Activated naive CD4-positive, alpha-beta T cell (primary cell): ENCODE measurements around the gene MEMO1.
"Not testable (repeated sequence)": the region's sequence is repeated elsewhere in the genome, so short reads cannot be mapped to it uniquely, and the experiment has no call there.

Experiments used
- DNase-seq, 4 experiments: peaks; one replicate each; lab custom pipeline; 2025; lab: John Stamatoyannopoulos, UW

Gene MEMO1

DNA sequence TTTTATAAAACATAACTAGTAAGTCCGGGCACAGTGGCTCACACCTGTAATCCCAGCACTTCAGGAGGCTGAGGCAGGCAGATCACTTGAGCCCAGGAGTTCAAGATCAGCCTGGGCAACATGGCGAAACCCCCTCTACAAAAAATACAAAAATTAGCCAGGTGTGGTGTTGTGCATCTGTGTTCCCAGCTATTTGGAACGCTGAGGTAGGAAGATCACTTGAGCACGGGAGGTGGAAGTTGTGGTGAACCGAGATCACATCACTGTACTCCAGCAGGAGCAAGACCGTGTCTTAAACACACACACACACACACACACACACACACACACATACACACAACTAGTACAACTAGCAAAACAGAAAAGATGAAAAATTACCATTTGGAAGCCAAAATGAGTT lies 103.3 kb downstream of the MEMO1 start:
- not testable (repeated sequence) for DNase-seq

DNA sequence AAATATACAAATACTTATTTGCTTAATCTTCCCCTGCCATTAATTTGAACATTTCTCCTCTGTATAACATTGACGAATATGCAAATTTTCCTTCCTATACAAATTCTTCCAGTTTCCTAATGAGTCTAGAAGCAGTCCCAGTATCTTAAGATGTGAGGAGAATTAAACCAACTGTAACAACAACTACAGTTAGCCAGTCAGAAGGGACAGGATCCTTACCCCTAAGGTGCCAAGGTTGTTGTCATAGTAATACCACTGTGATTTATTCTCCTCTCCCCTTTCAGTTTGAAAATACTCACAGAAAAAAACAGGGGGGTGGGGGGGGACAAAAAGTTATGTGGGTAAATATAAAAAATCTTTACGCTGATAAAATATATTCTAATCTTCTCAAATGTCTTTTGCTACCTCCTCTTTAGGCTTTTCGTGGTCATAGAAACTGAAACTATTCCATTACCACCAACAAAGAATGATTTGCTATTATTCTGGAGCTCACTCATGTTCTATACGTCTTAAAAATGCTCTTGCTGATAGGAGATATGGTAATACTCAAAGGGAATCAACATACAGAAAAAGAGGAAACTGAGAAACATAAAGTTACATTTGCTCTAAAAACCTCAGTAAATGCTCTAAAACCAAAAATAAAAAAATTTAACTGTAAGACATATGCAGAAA lies 107.6 kb downstream of the MEMO1 start:
- no peak for DNase-seq

DNA sequence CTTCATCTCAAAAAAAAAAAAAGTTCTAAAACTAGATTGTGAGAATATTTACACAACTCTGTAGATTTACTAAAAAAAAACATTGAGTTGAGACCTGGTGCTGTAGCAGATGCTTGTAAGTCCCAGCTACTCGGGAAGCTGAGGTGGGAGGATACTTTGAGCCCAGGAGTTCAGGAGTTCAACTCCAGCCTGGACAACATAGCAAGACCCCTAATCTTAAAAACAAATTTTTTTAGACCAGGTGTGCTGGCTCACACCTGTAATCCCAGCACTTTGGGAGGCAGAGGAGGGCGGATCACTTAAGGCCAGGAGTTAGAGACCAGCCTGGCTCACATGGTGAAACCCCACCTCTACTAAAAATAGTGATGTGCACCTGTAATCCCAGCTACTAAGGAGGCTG lies 108.9 kb downstream of the MEMO1 start:
- DNase-seq = no peak

DNA sequence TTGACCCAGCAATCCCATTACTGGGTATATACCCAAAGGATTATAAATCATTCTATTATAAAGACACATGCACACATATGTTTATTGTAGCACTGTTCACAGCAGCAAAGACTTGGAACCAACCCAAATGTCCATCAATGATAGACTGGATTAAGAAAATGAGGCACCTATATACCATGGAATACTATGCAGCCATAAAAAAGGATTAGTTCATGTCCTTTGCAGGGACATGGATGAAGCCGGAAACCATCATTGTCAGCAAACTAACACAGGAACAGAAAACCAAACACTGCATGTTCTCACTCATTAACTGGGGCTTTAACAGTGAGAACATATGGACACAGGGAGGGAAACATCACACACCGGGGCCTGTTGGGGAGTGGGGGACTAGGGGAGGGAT lies 110.7 kb downstream of the MEMO1 start:
- DNase-seq = not testable (repeated sequence)

DNA sequence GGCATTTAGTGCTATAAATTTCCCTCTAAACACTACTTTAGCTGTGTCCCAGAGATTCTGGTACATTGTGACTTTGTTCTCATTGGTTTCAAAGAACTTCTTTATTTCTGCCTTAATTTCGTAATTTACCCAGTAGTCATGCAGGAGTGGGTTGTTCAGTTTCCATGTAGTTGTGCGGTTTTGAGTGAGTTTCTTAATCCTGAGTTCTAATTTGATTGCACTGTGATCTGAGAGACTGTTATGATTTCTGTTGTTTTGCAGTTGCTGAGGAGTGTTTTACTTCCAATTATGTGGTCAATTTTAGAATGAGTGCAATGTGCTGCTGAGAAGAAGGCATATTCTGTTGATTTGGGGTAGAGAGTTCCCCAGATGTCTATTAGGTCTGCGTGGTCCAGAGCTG lies 112.5 kb downstream of the MEMO1 start:
- not testable (repeated sequence) for DNase-seq

DNA sequence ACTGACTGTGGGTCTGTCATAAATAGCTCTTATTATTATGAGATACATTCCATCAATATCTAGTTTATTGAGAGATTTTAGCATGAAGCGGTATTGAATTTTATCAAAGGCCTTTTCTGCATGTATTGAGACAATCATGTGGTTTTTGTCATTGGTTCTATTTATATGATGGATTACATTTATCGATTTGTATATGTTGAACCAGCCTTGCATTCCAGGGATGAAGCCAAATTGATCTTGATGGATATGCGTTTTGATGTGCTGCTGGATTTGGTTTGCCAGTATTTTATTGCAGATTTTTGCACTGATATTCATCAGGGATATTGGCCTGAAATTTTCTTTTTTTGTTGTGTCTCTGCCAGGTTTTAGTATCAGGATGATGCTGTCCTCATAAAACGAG lies 113.5 kb downstream of the MEMO1 start:
- DNase-seq = not testable (repeated sequence)

DNA sequence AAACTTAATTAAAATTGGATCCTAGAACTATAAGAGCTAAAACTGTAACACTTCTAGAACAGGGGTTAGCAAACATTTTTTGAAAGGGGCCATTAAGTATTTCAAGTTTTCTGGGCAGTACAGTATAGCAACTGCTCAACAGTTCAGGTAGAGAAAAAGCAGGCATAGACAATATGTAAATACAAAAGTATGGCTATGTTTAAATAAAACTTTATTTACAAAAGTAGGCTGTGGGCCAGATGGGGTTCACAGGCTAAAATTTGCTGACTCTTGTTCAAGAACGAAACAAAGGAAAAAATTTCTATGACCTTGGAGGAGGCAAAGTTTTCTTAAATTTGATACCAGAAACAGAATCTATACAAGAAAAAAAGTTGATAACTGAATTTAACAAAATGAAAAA lies 114.5 kb downstream of the MEMO1 start:
- DNase-seq = no peak

DNA sequence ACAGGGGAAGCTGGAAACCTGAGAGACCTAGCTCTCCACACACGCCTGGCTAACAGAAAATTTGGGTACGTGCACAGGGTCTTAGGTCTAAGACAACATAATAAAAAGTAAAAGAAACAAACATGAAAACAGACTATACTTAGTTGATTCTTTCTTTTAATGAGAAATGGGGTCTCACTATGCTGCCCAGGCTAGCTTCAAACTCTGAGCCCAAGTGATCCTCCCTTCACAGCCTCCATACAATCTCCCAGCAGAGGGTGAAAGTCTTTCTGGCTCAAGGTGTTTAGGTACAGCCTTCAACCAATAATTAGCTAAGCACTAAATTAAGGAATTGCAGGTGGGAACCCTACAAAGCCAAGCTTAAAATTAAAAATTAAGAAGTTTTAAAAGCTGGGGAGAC lies 116.2 kb downstream of the MEMO1 start:
- DNase-seq = no peak

DNA sequence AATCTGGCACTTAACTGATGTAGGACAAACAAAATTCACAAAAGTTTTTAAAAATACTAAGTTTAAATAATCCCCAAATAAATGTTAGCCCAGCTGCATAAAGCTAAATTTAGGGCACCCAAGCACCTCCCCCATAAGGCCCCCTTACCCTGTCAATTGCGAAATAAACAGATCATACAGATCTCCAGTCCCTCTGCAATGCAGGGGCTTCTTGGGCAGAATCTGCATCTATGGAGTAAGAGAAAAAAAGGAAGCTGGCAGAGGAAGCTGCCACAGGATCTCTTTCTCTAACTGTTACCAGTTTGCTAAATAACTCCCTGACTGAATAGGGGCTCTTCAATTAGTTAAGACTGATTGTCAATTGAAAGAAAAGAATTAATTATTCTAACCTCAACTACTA lies 117.7 kb downstream of the MEMO1 start:
- DNase-seq = no peak

DNA sequence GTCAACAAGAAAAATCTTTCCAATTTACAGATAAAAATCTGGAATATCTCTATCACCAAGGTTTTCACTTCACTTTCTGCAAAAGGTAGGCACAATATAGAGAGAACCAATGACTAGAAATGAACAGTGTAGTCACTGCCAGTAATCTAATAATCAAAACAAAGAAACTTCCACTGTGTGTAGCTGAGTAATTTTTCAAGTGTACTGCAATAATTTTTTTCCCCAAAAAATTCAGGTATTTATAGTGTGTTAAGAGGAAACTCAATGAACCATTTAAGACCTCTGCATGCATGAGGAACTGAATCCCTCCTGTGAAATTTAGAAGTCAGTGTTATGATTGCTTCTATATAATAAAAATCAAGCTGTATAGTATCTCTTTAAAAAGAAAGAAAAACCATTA lies 121.8 kb downstream of the MEMO1 start:
- no peak for DNase-seq

DNA sequence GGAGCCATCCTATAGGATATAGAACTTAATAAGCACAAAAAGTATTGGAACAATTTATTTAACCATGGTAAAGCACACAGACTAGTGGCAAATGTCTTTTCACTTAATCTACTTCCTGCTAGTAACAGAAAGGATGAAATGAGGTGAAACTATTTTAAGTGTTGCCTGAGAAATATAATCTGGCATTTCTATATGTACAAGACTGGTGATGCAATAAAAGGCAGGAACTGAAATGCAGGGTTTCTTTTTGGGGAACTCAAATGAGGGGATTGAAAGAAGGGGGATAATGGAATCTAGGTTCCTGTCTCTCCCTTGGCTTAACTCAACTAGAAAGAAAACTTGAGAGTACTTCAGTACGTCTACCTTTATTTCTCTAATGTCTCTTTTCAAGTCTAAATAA lies 122.3 kb downstream of the MEMO1 start:
- DNase-seq = no peak

DNA sequence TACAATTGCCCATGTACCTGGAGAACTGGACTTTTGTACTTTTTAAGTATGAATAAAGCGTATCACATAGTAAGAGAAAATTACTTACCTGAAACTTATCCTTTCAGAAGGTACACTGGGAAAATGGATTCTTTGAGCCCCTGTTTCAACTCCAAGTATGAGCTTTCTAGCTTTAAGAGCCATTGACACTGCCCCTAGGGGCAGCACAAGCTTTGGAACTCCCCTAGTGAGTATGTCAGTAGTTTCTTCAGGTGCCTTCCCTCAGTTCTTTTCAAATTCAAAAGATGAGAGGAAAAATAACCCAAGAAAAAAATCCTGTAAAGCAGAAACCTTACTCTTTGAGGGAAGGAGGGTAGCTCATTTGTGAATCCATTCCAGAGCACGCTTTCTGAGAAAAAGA lies 124.1 kb downstream of the MEMO1 start:
- DNase-seq = no peak

DNA sequence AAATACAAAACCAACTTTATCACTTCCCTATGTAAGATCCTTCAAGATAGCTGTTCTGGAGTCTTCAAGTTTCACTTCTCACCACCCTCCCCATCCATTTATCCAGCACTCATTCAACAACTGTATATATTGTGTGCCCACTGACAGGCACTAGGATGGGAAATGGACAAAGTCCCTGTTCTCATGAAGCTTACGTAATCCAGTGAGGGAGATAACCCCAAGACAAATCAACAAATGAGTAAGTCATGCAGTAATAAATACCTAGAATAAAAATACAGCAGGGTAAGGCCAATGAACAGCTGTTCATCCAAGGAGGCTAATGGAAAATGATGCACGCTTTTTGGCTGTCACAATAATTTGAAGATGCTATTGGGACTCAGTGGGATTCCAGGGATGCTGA lies 133.8 kb downstream of the MEMO1 start:
- DNase-seq = no peak

DNA sequence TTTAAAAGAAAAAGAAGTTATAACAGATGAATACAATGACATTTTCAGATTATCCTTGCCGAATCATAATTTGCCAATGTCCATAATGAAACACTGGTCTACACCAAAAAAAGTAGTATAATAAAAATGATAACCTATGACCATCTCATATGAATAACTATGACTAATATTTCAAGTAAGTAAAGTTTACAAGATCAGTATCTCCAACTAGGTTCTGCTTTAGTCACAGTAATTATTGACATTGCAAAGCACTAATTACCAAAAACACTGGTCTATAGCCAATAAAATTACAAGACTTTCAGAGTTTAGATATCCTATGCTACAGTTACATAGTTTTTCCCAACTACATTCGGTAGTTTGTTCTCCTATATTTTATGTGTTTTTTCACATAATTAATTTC lies 136.7 kb downstream of the MEMO1 start:
- no peak for DNase-seq

DNA sequence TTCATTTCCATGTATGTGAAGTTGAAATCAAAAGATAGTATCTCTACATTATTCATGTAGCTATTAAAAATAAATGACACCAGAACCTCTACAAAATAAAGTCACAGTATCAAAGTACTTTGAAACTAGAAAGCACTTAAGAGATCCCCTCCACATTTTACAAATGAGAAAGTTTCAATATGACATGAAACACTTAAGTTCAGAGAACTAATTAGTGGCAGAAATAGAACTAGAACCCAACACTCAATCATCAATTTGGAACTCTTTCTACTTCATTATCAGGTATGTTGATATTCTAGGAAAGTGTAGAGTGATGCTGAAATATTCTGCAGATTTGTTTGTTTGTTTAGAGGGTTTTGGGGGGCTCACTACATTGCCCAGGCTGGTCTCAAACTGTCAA lies 145.6 kb downstream of the MEMO1 start:
- no peak for DNase-seq

DNA sequence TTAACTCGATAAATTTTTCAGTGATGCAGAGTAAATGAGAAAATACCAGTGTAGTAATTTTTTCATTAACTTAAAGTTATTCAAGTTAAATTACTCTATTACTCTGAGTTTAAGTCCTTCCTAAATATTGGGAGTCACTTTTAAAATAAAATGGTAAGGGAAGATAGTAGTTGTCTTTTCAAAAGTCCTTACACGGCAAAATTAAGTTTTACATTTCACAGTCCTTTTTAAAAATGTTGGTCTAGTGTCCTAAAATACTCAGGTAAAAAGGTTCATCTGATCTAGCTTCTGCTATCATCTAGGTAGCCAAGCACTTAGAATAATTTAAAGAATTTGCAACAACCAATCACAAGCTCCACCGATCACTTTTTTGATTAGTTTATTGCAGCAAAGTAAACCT lies 146.9 kb downstream of the MEMO1 start:
- no peak for DNase-seq

DNA sequence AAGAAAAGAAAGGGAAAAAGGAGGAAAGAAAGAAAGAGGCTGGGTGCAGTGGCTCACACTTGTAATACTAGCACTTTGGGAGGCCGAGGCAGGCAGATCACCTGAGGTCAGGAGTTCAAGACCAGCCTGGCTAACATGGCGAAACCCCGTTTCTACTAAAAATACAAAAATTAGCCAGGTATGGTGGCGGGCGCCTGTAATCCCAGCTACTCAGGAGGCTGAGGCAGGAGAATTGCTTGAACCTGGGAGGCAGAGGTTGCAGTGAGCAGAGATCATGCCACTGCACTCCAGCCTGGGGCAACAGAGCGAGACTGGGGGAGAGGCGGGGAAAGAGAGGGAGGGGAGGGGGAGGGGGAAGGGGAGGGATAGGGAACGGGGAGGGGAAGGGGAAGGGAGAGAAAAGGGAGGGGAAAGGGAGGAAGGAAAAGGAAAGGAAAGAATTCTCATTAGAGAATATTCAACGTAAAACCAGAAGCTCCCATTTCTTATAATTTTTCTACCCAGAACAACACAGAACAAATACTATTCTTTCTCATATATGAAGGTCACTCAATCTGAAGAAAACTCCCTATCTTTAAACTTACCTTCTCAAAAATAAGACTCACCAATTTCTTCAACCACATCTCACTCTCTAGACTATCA lies 147.7 kb downstream of the MEMO1 start:
- not testable (repeated sequence) for DNase-seq

DNA sequence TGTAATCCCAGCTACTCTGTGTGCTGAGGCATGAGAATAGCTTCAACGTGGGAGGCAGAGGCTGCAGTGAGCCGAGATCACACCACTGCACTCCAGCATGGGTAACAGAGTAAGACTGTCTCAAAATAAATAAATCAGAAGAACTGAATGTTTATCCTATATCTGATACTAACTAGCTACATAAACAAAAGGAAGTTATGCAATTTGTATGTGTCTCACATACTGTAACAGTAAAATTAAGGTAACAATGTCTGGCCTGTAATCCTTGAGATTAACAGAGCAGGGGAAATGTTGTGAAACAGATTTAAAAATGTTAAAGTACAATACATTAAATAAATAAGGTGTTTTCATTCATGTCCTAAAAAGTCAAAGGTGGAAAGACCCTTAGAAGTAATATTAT lies 150.8 kb downstream of the MEMO1 start:
- DNase-seq = no peak

DNA sequence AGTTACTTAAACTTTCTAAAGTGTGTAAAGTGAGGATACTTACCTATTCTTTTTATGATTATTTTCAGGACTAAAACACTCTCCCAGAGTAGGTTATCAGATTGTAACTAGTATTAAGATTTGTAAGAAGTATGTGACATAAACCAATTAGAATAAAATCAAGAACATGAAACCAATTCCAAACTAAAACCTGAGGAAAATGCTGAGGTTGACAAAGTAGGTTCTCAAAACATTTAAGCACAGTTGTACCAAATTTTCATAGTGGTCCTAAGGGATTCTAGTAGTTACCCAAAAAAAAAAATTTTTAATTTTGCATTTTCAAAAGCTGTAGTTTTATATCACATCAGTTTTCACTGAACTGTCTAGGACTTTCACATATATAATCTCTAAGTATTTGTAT lies 157.3 kb downstream of the MEMO1 start:
- DNase-seq = no peak

DNA sequence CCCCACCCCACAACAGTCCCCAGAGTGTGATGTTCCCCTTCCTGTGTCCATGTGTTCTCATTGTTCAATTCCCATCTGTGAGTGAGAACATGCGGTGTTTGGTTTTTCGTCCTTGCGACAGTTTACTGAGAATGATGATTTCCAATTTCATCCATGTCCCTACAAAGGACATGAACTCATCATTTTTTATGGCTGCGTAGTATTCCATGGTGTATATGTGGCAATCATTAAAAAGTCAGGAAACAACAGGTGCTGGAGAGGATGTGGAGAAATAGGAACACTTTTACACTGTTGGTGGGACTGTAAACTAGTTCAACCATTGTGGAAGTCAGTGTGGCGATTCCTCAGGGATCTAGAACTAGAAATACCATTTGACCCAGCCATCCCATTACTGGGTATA lies 168.7 kb downstream of the MEMO1 start:
- not testable (repeated sequence) for DNase-seq

DNA sequence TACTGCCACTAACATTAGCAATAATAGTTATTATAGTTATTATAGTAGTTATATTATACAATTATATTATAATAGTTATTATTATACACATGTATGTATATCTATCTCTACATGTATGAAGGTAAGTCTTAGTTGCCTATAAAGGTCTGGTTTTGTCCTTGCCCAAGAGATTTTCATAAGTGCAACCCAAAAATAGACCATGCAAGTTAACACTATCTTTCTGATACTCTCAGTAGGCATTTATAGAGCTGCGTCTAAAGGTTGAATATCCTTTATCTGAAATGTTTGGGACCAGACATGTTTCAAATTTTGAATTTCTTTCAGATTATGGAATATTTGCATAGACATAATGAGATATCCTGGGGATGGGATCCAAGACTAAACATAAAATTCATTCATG lies 175.4 kb downstream of the MEMO1 start:
- DNase-seq = no peak

DNA sequence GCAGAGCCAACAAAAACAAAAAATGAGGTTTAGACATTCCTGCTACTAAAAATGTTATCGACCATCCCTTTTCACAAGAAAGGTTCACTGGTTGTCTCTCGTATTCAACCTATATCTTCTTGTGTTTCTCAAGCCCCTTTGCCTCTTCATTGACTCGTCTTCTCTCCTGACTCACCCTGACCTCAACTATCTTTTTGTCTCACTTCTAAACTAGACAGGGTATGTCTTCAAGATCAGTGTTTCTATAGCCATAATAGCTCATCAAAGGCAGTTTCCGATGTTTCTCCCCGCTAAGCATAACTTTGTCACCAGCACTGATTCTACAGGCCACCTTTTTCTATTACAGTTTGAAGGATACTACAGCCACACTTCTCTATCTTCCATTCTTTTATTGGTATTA lies 178.4 kb downstream of the MEMO1 start:
- no peak for DNase-seq

DNA sequence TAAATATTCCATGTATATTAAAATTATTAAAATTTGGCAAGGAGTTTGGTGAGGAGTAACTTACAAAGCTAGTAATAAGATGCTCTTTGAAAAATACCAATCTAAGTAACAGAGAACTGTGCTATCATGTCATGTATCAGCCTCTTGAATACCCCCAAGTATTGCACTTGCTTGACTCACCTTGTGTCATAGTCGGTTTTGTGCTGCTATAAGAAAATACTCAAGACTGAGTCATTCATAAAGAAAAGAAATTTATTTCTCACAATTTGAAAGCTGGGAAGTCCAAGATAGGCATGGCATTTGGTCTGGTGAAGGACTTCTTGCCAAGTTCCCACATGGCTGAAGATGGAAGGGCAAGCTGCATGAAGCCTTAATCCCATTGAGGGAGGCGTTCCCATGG lies 179.2 kb downstream of the MEMO1 start:
- DNase-seq = no peak

DNA sequence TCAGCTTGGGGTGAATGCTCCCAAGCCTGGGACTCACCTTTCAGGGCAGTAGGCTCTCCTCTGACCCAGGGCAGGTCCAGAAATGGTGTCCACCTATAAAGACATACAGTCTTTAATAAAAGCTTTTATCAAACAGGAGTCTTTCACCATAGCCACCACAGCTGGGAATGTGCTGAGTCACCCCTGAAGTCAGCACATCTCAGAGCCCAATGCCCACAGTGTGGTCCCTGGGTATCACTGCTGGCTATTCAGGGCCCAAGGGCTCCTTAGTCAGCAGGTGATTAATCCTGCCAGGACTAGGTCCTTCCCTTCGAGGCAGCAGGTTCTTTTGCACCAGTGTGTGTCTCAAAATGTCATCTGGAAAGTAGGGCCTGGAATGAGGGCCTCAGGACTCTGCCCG lies 181.9 kb downstream of the MEMO1 start:
- no peak for DNase-seq
